GM12878 (cell line): ENCODE measurements around the gene SMG5. TPM values are rescaled to one million over a fixed set of nuclear protein-coding genes. Genes with fewer than 3 reads are reported as not detected.

Experiments used
- ATAC-seq: fragments of 200-7000 bp; cut with Tn5 transposase; 3 replicates; pipeline ENCODE4 v1.9.1; 2020; ENCODE audit warnings: mild to moderate bottlenecking, moderate library complexity
- BruUV-seq: library from RNA; stranded (reverse); fragments of 400-500 nt; replicated peaks from 2 replicates; lab custom pipeline; 2021; lab: Mats Ljungman, UMichigan
- CTCF ChIA-PET: fragments of 300-600 bp; sonication (Branson Sonifier 250); formaldehyde crosslinking; extraction: SDS; loops from one replicate; lab custom pipeline; 2021; ENCODE audit warnings: inconsistent platforms; lab: Yijun Ruan, JAX
- POLR2A ChIA-PET: fragments of 350-600 bp; formaldehyde crosslinking; extraction: SDS; loops from one replicate; lab custom pipeline; 2021; ENCODE audit warnings: inconsistent platforms; lab: Charles Lee
- RAD21 ChIA-PET: fragments of 300-600 bp; sonication (Branson Sonifier 250); formaldehyde crosslinking; loops from one replicate; lab custom pipeline; 2023; ENCODE audit warnings: antibody characterized with exemption; ENCODE audit not compliant: unreplicated experiment; lab: Charles Lee
- SMC1A ChIA-PET: fragments of 300-600 bp; sonication (Branson Sonifier 250); formaldehyde crosslinking; loops from one replicate; lab custom pipeline; 2023; ENCODE audit not compliant: unreplicated experiment, uncharacterized antibody; lab: Charles Lee
- DNase-seq: peaks from one replicate; pipeline ENCODE4 v3.0.0-alpha.2; 2011; ENCODE audit warnings: low read depth, low spot score
- FAIRE-seq: peaks from 3 replicates; lab custom pipeline; 2011; peaks lifted over from hg19 to GRCh38; lab: Jason Lieb, UNC
- H2AFZ ChIP-seq: 2 replicates; pipeline ENCODE4 v1.6.0; 2011; ENCODE audit warnings: low read depth, low read length, control low read depth; ENCODE audit not compliant: control insufficient read depth
- H3K27ac ChIP-seq: 2 replicates; pipeline ENCODE4 v1.5.1; 2011; ENCODE audit warnings: control low read depth; ENCODE audit not compliant: control insufficient read depth, insufficient read depth
- H3K27me3 ChIP-seq, 2 experiments: replicated peaks in 1 of 2; 2 replicates each; pipeline versions ENCODE4 v1.6.0 to v1.6.1; 2011; ENCODE audit warnings: low read length in 1 of 2; ENCODE audit not compliant: control insufficient read depth in 2 of 2, insufficient read depth in 2 of 2
- H3K36me3 ChIP-seq, 2 experiments: 2 replicates each; pipeline ENCODE4 v1.5.1; 2011; ENCODE audit warnings: low read length in 1 of 2; ENCODE audit not compliant: control insufficient read depth in 2 of 2, insufficient read depth in 2 of 2
- H3K4me1 ChIP-seq: 2 replicates; pipeline ENCODE4 v1.6.1; 2011; ENCODE audit warnings: mild to moderate bottlenecking, low read length, moderate library complexity, mixed read lengths; ENCODE audit not compliant: control insufficient read depth, insufficient read depth
- H3K4me2 ChIP-seq: 2 replicates; pipeline ENCODE4 v1.6.0; 2011; ENCODE audit warnings: control low read depth; ENCODE audit not compliant: control insufficient read depth, insufficient read depth
- H3K4me3 ChIP-seq: fragments of 200-600 bp; sonication (generic); 2 replicates; pipeline ENCODE4 v1.5.1; 2016
- H3K79me2 ChIP-seq: 2 replicates; pipeline ENCODE4 v1.6.0; 2011; ENCODE audit warnings: low read length; ENCODE audit not compliant: control insufficient read depth, insufficient read depth
- H3K9ac ChIP-seq: 2 replicates; pipeline ENCODE4 v1.8.0; 2011; ENCODE audit warnings: low read length, control low read depth, mixed read lengths; ENCODE audit not compliant: control insufficient read depth, insufficient read depth
- H3K9me3 ChIP-seq: replicated peaks from 3 replicates; pipeline ENCODE4 v1.5.1; 2011; ENCODE audit warnings: mild to moderate bottlenecking, low read length; ENCODE audit not compliant: control insufficient read depth, insufficient read depth
- H4K20me1 ChIP-seq: 2 replicates; pipeline ENCODE4 v1.6.0; 2011; ENCODE audit not compliant: control insufficient read depth, insufficient read depth
- NRF1 ChIP-seq: conservative IDR thresholded peaks from 2 replicates; pipeline ENCODE4 v1.6.1; 2011; ENCODE audit warnings: mild to moderate bottlenecking, low read depth, low read length, improper control_type of control experiment
- POLR2A ChIP-seq: IDR thresholded peaks from 2 replicates; pipeline ENCODE4 v1.6.1; 2011; ENCODE audit warnings: low read depth, mild to moderate bottlenecking, low read length
- RELB ChIP-seq: fragments of 450-650 bp; IDR thresholded peaks from 2 replicates; pipeline ENCODE4 v1.6.1; 2017; ENCODE audit warnings: low read depth, mild to moderate bottlenecking, moderate library complexity
- WGBS: methylation state at CpG from one replicate; pipeline ENCODE4 v1.1.6; 2016; ENCODE audit warnings: low lambda C conversion rate; ENCODE audit not compliant: insufficient replicate concordance, insufficient coverage; ENCODE audit errors: missing lambda C conversion rate; 5-methylcytosine and 5-hydroxymethylcytosine counted together
- in situ Hi-C: fragments of 300-500 bp; cut with MboI; formaldehyde crosslinking; loops from 9 replicates; pipeline ENCODE4 v1.14.3; 2018; ENCODE audit warnings: mixed read lengths
- intact Hi-C: fragments of 100-400 bp; cut with micrococcal nuclease; formaldehyde crosslinking; loops from one replicate; pipeline ENCODE4 v1.14.2; 2022; ENCODE audit not compliant: unreplicated experiment
- polyA plus RNA-seq, 11 experiments: library from polyadenylated mRNA; depleted of rRNA in 4 of 11; unstranded in 6 of 11; stranded (reverse) in 5 of 11; fragments of >200 nt; fragmentation: Nextera tagmentation in 4 of 11; fragmentation: Illumina TruSeq in 1 of 11; extraction: Ambion mirVana in 4 of 11; extraction: Trizol in 1 of 11; gene quantifications; 1 replicate in 1 of 11; 2 replicates in 10 of 11; pipeline versions ENCODE4 v1.2.1 to v1.2.3, GENCODE V29; 2011 to 2016; ENCODE audit warnings: inconsistent platforms in 2 of 11, missing spikeins in 2 of 11, low read depth in 1 of 11
- total RNA-seq, 4 experiments: library from RNA; depleted of rRNA in 3 of 4; stranded (reverse); fragments of >200 nt in 3 of 4; fragmentation: Illumina TruSeq in 1 of 4; extraction: Trizol in 1 of 4; gene quantifications; 2 replicates each; pipeline versions ENCODE4 v1.2.1 to v1.2.3, GENCODE V29; 2013 to 2021
- TF ChIP-seq, protein P1 (sequence below), 3 experiments: IDR thresholded peaks in 2 of 3; conservative IDR thresholded peaks in 1 of 3; 2 replicates each; pipeline ENCODE4 v1.5.1; 2011; ENCODE audit warnings: low read depth in 3 of 3, low read length in 3 of 3, mild to moderate bottlenecking in 3 of 3, control low read depth in 2 of 3, moderate library complexity in 2 of 3, inconsistent platforms in 1 of 3, mixed read lengths in 1 of 3; ENCODE audit not compliant: control insufficient read depth in 2 of 3, insufficient read depth in 1 of 3; ENCODE audit errors: extremely low read depth in 1 of 3
- TF ChIP-seq, protein P2 (sequence below): fragments of 450-650 bp; IDR thresholded peaks from 2 replicates; pipeline ENCODE4 v1.6.1; 2016; ENCODE audit warnings: mild to moderate bottlenecking

The SMG5 gene
- total and polyA plus RNA-seq, 10 of the 15 experiments (the other 5 are each of a cell fraction or from before 2014, with no cell fraction given): 0.76 to 61.5 (median 48.8) TPM

DNA sequence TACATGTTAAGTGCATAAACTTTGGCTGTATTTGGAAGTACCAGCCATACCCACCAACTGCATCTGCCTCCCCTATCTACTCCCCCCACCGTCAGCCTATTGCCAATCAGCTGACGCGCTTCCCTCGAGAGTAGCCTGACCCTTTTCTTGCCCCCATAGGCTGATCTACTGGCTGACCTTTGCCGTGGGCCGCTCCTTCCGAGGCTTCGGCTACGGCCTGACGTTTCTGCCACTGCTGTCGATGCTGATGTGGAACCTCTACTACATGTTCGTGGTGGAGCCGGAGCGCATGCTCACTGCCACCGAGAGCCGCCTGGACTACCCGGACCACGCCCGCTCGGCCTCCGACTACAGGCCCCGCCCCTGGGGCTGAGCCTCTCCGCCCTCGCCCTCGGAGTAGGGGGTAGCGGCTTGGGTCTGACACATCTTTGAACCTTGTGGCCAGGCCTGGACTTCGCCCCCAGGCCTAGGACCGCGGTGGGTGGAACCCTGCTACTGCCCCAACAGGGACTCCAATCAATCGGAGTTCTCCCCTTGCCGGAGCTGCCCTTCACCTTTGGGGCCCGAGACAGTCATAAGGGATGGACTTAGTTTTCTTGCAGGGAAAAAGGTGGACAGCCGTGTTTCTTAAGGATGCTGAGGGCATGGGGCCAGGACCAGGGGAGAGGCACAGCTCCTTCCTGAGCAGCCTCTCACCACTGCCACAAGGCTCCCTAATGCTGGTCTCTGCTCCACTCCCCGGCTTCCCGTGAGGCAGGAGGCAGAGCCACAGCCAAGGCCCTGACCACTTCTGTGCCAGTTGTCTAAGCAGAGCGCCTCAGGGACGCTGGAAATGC is 8.8 kb upstream of the SMG5 start:
- ATAC-seq: peak; percentile 96
- no peaks in the 10 kb centered on the region for H3K79me2 ChIP-seq
- WGBS: 28% methylated on average over 37 of the region's 37 CpGs
- peaks cover 4% of the 10 kb centered on the region for H3K4me1 ChIP-seq
- in situ Hi-C loops: no loop called here
- no peak overlapping the region for H3K4me3 ChIP-seq
- no peak overlapping the region for H3K9ac ChIP-seq
- no peak overlapping the region for H3K27ac ChIP-seq
- RAD21 ChIA-PET: no interaction called here
- H2AFZ ChIP-seq: no peak overlapping the region
- TF ChIP-seq, protein P1, sequence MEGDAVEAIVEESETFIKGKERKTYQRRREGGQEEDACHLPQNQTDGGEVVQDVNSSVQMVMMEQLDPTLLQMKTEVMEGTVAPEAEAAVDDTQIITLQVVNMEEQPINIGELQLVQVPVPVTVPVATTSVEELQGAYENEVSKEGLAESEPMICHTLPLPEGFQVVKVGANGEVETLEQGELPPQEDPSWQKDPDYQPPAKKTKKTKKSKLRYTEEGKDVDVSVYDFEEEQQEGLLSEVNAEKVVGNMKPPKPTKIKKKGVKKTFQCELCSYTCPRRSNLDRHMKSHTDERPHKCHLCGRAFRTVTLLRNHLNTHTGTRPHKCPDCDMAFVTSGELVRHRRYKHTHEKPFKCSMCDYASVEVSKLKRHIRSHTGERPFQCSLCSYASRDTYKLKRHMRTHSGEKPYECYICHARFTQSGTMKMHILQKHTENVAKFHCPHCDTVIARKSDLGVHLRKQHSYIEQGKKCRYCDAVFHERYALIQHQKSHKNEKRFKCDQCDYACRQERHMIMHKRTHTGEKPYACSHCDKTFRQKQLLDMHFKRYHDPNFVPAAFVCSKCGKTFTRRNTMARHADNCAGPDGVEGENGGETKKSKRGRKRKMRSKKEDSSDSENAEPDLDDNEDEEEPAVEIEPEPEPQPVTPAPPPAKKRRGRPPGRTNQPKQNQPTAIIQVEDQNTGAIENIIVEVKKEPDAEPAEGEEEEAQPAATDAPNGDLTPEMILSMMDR (IDR thresholded peaks at IDR 0.05 in 2 of 3, conservative IDR thresholded peaks at IDR 0.05 in 1 of 3; ENCODE audit: control insufficient read depth in 2 of 3, extremely low read depth in 1 of 3, insufficient read depth in 1 of 3, low read depth in 3 of 3, low read length in 3 of 3): no peak
- TF ChIP-seq, protein P2, sequence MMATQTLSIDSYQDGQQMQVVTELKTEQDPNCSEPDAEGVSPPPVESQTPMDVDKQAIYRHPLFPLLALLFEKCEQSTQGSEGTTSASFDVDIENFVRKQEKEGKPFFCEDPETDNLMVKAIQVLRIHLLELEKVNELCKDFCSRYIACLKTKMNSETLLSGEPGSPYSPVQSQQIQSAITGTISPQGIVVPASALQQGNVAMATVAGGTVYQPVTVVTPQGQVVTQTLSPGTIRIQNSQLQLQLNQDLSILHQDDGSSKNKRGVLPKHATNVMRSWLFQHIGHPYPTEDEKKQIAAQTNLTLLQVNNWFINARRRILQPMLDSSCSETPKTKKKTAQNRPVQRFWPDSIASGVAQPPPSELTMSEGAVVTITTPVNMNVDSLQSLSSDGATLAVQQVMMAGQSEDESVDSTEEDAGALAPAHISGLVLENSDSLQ: peak; percentile 16; the same call in 1 of the 2 replicates
- no peak for TF ChIP-seq RELB
- peak; percentile 37 for TF ChIP-seq NRF1
- peak; percentile 19; the same call in 1 of the 2 replicates for TF ChIP-seq POLR2A
- TF ChIP-seq, all 136 proteins: peak for 3
- no peaks in the 10 kb centered on the region for H3K9me3 ChIP-seq
- H3K27me3 ChIP-seq: no peaks in the 10 kb centered on the region
- H4K20me1 ChIP-seq: no peaks in the 10 kb centered on the region
- BruUV-seq: no TSS peak
- ChIA-PET SMC1A (interaction anchor here (1.3 to 3.3 kb wide), 2 partner anchors 8 to 10 kb away, joined by 3 to 10 read pairs; partner anchors contain the start of genes SMG5 and TMEM79), CTCF (no interaction called here), POLR2A (interaction anchor here (3.0 kb wide), 1 partner anchor 8 kb away, joined by 12 read pairs; the partner anchor contains the start of genes SMG5 and TMEM79)
- intact Hi-C loops: no loop called here
- H3K4me2 ChIP-seq: no peak overlapping the region
- peaks cover under 1 to 1% of the 10 kb centered on the region in 2 experiments; a peak in 2 of 4 replicates for H3K36me3 ChIP-seq
- DNase-seq: no peak
- no peak for FAIRE-seq
